HG02943 (cell line): ENCODE measurements around the gene CPEB3.
A peak's percentile ranks its signal among the peaks of the same experiment; 100 is the strongest.
"Not testable (repeated sequence)": the region's sequence is repeated elsewhere in the genome, so short reads cannot be mapped to it uniquely, and the experiment has no call there.

Experiments used
- ATAC-seq: cut with Tn5 transposase; IDR thresholded peaks from one replicate; pipeline ENCODE4 v1.9.1; 2021; ENCODE audit warnings: mild to moderate bottlenecking, low read depth, moderate library complexity; ENCODE audit not compliant: unreplicated experiment

CPEB3 gene

DNA sequence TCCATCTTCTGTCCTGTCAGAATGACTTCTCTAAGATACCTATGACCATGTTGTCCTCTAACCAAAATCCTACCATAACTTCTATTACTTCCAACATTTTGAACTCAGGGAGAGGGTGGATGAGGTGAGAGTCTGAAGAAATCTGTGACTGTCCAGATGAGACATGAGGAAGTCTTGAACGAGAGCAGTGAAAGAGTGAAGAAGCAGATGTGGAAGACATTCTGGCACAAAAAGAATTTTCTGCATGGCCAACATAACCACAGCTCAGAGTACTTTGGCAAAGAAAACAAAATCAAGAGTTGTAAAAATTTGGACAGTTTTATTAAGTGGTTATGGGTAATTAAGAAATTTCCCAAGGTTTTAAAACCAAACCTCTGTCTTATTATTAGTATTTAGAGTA, 141.6 kb downstream of the CPEB3 start:
- no peak for ATAC-seq

GRCh38 chr10:92146781-92147180, 144.1 kb downstream of the CPEB3 start:
- no peak for ATAC-seq

- ATAC-seq: no peak
Measured at GRCh38 chr10:92146107-92146506, 144.8 kb downstream of the CPEB3 start.

DNA sequence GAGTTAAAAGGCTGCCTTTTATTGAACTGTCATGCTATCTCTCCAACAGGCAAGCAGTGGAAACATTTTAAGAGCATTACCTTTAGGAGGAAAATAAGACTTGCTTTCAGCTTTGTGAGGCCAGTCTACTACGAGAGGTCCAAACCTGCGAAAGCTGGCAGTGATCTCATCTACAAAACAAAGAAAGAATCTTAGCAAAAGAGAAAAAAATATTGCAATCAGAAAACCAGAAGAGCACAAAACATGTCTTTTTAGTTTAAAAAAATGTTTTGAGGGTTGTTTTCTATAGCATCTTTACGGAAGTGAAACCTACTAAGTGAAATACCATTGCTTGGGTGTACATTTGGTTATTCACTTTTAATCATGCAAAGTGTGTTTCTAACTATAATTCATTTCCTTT, 147.9 kb downstream of the CPEB3 start:
- peak; percentile 75 for ATAC-seq

- ATAC-seq: no peak
Measured at GRCh38 chr10:92142512-92142911, 148.4 kb downstream of the CPEB3 start.

- ATAC-seq: not testable (repeated sequence)
Measured at GRCh38 chr10:92141147-92141546, 149.7 kb downstream of the CPEB3 start.

DNA sequence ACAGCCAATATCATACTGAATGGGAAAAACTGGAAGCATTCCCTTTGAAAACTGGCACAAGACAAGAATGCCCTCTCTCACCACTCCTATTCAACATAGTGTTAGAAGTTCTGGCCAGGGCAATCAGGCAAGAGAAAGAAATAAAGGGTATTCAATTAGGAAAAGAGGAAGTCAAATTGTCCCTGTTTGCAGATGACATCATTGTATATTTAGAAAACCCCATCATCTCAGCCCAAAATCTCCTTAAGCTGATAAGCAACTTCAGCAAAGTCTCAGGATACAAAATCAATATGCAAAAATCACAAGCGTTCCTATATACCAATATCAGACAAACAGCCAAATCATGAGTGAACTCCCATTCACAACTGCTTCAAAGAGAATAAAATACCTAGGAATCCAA, 156.8 kb downstream of the CPEB3 start:
- not testable (repeated sequence) for ATAC-seq

- no peak for ATAC-seq
Measured at GRCh38 chr10:92131275-92131820, 159.5 kb downstream of the CPEB3 start.

DNA sequence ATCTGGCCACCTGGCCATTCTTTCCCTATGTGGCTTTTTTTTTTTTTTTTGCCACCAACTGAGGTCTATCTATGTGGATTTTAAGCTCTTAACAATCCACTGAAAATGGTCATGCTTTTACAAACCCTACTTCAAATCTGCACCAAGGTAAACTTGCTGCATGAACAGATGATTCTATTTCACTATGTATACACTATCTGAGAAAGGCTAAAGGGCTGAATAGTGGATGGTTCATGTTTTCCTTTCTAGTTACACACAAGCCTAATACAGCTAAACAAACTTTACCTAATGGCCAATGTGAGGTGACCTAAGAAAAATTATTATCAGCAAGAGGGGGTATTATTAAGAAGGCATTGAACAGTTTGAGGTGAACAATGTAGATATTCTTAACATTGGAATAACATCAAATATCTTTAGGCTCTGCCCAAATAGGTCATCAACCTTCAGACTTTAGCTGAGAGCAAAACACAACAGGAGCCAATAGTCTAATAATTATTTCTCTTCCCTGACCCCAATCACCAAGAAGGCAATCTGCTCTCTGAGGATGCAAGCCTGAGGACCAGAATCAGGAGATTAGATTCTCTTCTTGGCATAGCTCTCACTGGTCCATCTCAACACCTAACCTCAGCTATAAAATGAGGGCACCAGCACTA, 160.1 kb downstream of the CPEB3 start:
- no peak for ATAC-seq

DNA sequence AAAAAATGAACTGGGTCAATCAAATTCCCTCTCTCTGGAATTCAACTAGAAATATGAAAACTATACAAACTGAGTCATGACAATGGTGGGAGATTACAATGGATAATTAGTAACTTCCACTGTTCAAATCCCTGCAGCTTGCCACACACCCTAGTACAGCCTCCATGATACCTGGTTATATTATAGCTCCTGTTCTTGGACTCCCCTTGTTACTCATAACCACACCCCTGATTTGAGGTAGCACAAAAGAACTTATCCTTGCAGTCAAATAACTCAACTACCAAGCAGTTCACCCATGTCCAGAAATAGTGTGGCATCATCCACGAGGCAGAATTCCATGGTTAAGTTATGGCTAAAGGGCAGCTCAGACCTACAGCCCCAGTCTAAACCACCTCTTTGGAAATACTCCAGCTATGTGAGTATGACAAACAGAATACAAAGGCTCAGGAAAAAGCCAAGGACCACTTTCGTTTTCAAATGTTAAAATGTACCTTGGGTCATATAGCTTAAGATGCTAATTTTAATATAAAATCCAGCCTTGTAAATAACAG, 164.7 kb downstream of the CPEB3 start:
- ATAC-seq: no peak

DNA sequence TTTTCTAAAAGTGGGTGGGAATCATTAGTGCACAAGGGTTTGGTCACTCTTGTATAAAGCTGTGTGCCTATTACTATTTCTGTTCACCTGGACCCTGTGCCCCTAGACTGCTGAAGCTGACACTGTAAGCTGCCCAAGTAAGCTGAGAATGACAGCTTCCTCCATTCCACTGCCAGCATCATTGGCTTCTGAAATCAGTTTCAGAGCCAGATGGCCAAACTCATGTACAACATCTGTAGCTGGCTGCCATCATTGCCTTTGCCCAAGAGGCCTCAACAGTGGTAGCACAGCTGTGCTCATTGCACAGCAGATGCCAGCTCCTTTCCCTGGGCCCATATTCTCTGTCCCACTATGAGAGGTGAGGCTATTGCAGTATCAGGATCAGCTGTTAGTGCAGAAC, 165.7 kb downstream of the CPEB3 start:
- no peak for ATAC-seq

GRCh38 chr10:92124616-92125143, 166.2 kb downstream of the CPEB3 start:
- no peak for ATAC-seq

GRCh38 chr10:92124020-92124419, 166.9 kb downstream of the CPEB3 start:
- no peak for ATAC-seq

GRCh38 chr10:92122941-92123450, 167.9 kb downstream of the CPEB3 start:
- no peak for ATAC-seq

DNA sequence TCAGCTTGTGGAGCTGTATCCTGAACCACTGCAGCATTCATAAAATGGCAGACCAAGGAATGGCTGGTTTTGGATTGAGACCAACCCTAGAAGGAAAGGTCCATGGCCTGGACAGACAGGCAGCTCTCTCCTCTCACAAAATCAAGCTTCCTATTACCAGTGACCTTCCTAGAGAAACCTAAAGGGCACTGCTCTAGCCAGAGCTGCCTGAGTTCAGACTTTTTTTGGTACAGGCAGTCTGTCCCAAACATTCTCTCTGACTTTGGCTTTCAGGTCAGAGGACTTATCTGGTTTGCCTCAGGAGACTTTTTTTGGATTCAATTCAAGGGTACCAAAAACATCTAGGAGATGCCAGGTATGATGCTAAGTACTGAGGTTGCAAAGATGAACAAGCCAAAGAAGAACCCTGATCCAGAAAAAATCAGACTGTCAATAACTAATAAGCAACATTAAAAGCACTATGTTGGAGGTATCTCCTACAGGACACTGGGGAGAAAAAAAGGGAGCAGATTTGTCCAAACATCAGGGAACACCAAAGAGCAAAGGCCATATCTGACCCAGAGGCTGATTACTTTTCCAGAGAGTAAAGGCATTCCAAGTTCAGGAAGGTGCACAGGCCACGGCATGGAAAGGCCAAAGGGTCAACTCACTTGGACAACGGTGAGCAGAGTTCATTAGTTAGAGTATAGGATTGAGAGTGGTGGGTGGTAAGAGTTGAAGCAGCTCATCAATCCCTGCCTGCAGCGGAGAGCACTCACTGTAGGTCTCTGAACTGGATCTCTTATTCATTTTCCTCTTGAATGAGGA, 169.0 kb downstream of the CPEB3 start:
- ATAC-seq: no peak

GRCh38 chr10:92119340-92119739, 171.5 kb downstream of the CPEB3 start:
- ATAC-seq: no peak

DNA sequence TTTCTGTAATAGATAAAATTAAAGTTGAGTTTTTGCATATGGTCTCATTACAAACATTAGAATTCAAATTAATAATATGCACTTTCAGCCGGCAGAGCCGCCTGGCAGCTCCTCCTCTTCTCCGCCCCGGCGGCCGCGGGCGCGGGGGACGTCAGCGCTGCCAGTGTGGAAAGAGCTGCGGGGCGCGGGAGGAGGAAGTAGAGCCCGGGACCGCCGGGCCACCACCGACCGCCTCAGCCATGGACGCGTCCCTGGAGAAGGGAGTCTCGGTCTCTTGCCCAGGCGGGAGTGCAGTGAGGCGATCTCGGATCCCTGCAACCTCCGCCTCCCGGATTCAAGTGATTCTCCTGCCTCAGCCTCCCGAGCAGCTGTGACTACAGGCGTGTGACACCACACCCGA, 176.0 kb downstream of the CPEB3 start:
- ATAC-seq: not testable (repeated sequence)

GRCh38 chr10:92113911-92114600, 176.8 kb downstream of the CPEB3 start:
- ATAC-seq: no peak

- no peak for ATAC-seq
Measured at GRCh38 chr10:92112462-92112861, 178.4 kb downstream of the CPEB3 start.

DNA sequence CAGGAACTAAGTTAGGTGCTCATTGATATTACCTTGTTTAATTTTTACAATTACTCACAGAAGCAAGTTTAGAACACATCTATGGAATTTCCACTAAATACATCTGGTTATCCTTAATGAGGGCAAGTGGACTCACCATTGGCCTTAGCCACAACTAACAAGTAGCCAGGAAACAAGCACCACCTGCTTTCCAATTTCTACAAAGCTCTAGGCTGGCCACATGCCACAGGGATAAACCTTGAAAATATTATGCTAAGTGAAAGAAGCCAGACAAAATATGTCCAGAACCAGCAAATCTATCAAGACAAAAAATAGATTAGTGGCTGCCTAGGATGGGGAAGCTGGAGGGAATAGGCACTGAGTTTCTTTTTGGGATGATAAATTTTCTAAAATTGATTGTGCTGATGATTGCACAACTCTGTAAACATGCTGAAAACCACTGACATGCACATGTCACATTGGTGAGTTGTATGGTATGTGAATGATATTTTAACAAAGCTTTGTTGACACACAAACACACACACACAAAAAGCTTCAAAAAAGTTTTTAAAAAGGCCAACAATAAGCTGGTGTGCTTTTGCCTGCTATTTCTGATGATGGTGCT, 179.4 kb downstream of the CPEB3 start:
- ATAC-seq: no peak
